IPS-20b (cell line): ENCODE measurements around the gene CPVL.
"Not testable (repeated sequence)": the region's sequence is repeated elsewhere in the genome, so short reads cannot be mapped to it uniquely, and the experiment has no call there.

Experiments
- H3K27ac ChIP-seq: one replicate; pipeline ENCODE4 v1.5.1; 2013; ENCODE audit warnings: low read length
- H3K27me3 ChIP-seq: 2 replicates; pipeline ENCODE4 v1.6.1; 2013; ENCODE audit warnings: mild to moderate bottlenecking, low read length, inconsistent platforms; ENCODE audit not compliant: insufficient read depth
- H3K36me3 ChIP-seq: 2 replicates; pipeline ENCODE4 v1.6.1; 2013; ENCODE audit warnings: low read depth, mild to moderate bottlenecking, inconsistent platforms, low read length, moderate library complexity; ENCODE audit not compliant: insufficient read depth
- H3K4me1 ChIP-seq: 2 replicates; pipeline ENCODE4 v1.6.1; 2013; ENCODE audit warnings: mild to moderate bottlenecking, control low read depth, inconsistent platforms, low read length, moderate library complexity; ENCODE audit not compliant: insufficient read depth
- H3K4me3 ChIP-seq: 2 replicates; pipeline ENCODE4 v1.5.1; 2013; ENCODE audit warnings: mild to moderate bottlenecking, low read length, inconsistent platforms
- H3K9ac ChIP-seq: 2 replicates; pipeline ENCODE4 v1.6.1; 2013; ENCODE audit warnings: low read depth, mild to moderate bottlenecking, inconsistent platforms, low read length, moderate library complexity
- H3K9me3 ChIP-seq: 2 replicates; pipeline ENCODE4 v1.6.1; 2013; ENCODE audit warnings: mild to moderate bottlenecking, low read depth, low read length, inconsistent platforms; ENCODE audit not compliant: insufficient read depth

The CPVL gene

DNA sequence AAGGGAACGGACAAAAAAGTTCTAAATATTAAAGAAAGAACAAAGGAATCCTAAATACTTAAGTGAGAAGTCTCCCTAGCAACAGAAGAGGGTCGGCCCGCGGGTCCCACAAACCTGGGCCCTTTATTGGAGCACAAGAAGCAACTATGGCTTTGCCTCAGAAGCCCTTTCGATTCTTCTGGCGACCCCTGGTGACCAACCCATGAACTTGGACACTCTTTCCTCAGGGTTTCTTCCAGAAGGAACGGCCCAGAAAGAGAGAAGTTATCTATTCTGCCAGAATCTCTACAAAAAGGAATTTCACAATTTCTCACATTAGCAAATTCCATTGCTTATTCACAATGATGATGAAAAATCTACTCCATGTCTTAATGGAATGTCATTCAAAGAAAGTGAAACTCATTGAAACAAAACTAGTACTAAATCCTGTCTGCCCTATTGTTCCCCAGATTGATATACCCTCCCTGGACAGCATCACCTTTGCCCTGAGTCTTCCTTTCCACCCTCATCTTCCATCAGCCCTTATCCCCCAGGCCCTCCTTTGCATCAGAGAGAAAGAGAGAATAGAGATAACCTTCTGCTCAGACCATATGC lies 43.7 kb downstream of the CPVL start:
- Histone ChIP-seq H3K4me1 (no peaks in the 10 kb centered on the region), H3K27ac (no peak overlapping the region), H3K36me3 (no peaks in the 10 kb centered on the region), H3K4me3 (no peak overlapping the region), H3K27me3 (no peaks in the 10 kb centered on the region), H3K9me3 (no peaks in the 10 kb centered on the region), H3K9ac (no peak overlapping the region)

DNA sequence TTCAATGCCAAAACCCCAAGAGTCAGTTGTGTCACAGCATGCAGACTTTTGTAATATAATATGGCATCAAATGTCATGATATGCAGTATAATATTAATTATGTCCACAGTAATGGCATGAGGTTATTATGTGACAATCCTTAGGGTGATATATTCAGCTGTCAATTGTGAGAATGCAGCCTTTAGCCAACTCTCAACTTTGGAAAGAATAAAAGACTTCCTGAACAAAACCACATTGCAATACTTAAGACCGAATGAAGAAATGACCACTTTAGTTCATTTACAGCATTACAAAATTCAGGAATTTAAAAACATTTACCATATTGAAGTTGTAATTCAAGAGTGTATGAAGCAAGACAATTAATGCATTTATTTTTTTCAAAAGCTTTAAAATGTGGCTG lies 45.4 kb downstream of the CPVL start:
- Histone ChIP-seq H3K4me1 (no peaks in the 10 kb centered on the region), H3K27ac (no peak overlapping the region), H3K9me3 (no peaks in the 10 kb centered on the region), H3K36me3 (no peaks in the 10 kb centered on the region), H3K9ac (no peak overlapping the region), H3K4me3 (no peak overlapping the region), H3K27me3 (no peaks in the 10 kb centered on the region)

DNA sequence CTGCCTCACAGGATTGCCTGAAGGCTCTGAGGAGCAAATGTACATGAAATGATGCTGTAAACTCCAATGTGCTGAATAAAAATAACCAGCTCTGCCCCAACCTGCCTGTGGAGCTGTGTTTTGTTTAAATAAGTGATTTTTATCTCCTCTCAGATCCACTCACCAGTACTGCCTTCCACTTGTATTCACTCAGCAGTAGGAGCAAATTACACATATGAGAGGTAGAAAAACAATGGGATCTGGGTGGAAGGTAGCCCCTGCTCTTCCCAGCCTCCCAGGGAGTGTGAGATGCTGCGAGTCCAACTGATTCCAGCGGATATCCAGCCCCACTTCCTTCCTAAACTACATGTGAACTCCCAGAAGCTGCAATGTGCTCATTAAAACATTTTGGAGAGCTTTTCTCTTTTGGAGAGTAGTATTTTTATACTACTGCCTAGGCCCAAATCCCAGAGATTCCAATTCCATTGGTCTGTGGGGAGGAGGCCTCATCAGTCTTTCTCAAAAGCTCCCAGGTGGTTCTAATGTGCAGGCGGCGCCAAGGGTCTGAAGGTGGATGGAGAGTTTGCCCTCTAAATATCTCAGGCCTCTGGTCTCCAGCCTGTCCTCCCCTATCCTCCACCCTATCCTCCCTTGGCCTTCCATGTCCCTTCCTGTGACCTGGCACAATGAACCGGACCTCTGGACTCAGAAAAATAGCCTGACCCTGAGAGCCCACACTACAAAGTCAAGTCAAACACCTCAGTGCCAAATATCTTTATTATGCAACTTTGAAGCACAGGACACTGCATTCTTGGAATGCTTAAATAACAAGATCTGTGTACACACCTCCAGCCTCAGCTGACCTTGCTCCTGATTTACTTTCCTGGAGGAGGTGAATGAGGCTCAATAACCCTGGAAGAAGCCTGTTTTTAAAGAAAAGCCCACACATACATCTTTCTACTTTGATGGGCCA lies 46.2 kb downstream of the CPVL start:
- Histone ChIP-seq H3K27ac (no peak overlapping the region), H3K9me3 (no peaks in the 10 kb centered on the region), H3K4me3 (no peak overlapping the region), H3K4me1 (no peaks in the 10 kb centered on the region), H3K9ac (no peak overlapping the region), H3K27me3 (no peaks in the 10 kb centered on the region), H3K36me3 (no peaks in the 10 kb centered on the region)

DNA sequence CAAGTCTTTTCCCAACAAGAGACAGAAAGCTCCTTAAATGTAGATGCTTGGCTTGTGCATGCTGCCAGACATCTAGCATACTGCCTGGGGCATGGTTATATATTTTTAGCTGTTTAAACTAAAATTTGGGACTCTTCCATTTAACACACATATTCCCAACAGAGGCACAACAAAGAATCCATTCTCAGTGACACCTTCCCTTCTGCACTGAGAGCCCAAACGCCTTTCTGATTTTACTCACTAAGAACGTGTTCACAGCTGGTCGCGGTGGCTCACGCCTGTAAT lies 49.9 kb downstream of the CPVL start:
- Histone ChIP-seq H3K9ac (no peak overlapping the region), H3K36me3 (no peaks in the 10 kb centered on the region), H3K4me1 (no peaks in the 10 kb centered on the region; the same call in 1 of the 2 replicates), H3K27me3 (no peaks in the 10 kb centered on the region), H3K9me3 (no peaks in the 10 kb centered on the region), H3K4me3 (no peak overlapping the region), H3K27ac (no peak overlapping the region)

DNA sequence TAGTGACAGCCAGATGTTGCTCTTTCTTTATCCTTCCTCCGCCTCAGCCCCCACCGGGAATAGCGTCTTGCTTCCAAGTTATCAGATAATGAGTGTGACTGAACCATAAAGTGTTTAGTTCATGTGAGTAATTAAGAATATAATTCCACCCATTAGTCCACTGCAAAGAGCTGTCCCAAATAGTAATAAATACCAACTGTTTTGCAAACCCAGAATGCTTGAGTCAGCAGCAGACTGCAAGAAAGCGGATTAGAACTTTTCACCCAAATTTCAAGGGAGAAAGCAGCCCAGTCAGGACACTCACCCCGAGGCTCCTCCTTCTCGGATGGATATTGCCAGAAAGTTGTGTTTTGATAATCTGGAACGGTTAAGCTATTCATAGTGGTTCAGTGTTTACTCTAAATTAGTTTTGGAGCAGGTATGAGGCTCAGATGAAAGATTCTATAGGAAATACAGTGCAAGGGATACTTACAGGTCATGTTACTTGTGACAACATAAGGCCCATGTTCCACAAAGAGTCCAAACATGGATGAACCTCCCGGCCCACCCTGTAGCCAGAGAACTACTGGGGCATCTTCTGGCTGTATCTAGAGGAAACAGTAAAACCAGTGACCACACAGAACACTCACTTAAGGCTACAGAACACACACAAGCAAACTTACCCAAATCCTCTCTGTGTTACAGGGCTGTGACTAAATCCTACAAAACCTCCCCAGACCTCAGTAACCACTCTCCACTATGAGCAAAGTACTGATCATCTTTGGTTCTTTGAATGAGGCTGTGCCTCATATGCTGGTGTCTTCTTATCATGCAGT lies 50.5 kb downstream of the CPVL start:
- Histone ChIP-seq H3K36me3 (no peaks in the 10 kb centered on the region), H3K9me3 (no peaks in the 10 kb centered on the region), H3K9ac (no peak overlapping the region), H3K27me3 (no peaks in the 10 kb centered on the region), H3K4me3 (no peak overlapping the region), H3K27ac (no peak overlapping the region), H3K4me1 (no peaks in the 10 kb centered on the region; the same call in 1 of the 2 replicates)

DNA sequence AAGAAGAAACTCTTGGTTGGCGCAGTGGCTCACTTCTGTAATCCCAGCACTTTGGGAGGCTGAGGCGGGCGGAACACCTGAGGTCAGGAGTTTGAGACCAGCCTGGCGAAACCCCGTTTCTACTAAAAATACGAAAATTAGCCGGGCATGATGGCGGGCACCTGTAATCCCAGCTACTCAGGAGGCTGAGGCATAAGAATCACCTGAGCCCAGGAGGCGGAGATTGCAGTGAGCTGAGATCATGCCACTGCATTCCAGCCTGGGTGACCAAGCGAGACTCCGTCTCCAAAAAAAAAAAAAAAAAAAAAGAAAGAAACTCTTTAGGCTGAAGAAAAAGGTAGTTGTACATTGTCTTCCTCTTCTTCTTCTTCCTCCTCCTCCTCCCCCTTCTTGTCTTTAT lies 53.2 kb downstream of the CPVL start:
- H3K9me3 ChIP-seq, H3K9ac ChIP-seq, H3K4me3 ChIP-seq, H3K27me3 ChIP-seq, H3K36me3 ChIP-seq, H3K27ac ChIP-seq, H3K4me1 ChIP-seq: not testable (repeated sequence)

DNA sequence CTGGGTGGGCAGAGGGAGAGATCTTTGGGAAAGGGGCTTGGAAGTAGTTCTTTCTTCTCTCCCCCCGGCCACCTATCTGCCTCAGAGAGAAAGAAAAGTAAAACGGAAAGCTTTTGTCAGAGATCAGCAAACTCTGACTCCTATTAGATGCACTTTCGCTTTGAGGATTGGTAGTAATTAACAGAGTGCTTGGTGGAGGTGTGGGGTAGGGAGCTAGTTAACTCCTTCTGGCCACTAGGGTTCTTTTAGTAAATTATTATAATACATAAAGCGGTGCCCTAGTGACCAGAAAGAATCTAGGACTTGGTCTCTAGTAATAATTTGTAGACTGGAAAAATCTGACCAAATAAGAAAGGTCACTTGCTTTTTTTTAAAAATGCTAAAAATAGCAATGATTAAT lies 54.6 kb downstream of the CPVL start:
- H3K36me3 ChIP-seq = no peaks in the 10 kb centered on the region
- H3K4me3 ChIP-seq = no peak overlapping the region
- H3K9ac ChIP-seq = no peak overlapping the region
- H3K4me1 ChIP-seq = peaks cover 2% of the 10 kb centered on the region; the same call in 1 of the 2 replicates
- no peak overlapping the region for H3K27ac ChIP-seq
- no peaks in the 10 kb centered on the region for H3K9me3 ChIP-seq
- H3K27me3 ChIP-seq = no peaks in the 10 kb centered on the region

DNA sequence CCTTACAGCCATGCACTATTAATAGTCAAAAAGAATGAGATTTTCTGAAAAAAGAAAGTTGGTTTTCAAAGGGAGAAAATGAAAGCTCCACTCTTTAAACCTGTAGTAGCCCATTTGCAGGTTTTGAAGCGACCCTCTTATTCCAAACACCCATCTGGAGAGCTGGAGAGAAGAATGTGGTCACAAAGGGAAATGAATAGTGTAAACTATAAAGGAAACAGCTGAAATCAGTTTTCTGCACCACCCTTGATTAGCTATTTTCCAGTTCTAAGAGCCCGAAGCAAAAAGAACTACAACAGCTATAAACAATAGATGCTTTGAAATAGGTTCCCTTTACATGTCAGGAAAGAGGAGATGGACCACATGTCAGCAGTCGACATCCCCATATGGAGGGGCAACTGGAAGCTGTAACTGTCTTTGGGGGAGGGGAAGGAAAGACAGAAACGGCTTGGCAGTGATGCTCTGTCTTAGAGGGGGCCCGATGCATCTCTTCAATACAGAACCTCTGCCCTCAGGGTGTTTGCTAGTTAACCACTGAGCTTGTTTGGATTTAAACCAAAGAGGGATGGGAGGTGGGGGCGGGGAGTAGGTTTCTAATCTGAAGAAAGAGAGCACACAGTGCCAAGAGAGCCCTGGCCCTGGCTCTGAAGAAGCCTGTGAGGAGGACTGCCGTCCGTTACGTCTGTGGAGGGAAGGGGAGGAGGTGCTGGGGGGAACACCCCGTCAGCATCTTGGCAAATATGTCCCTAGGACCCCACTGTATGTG lies 55.3 kb downstream of the CPVL start:
- H3K9ac ChIP-seq = no peak overlapping the region
- H3K36me3 ChIP-seq = no peaks in the 10 kb centered on the region
- no peaks in the 10 kb centered on the region for H3K9me3 ChIP-seq
- no peaks in the 10 kb centered on the region for H3K27me3 ChIP-seq
- H3K4me1 ChIP-seq = peaks cover 2% of the 10 kb centered on the region; the same call in 1 of the 2 replicates
- H3K27ac ChIP-seq = no peak overlapping the region
- no peak overlapping the region for H3K4me3 ChIP-seq

DNA sequence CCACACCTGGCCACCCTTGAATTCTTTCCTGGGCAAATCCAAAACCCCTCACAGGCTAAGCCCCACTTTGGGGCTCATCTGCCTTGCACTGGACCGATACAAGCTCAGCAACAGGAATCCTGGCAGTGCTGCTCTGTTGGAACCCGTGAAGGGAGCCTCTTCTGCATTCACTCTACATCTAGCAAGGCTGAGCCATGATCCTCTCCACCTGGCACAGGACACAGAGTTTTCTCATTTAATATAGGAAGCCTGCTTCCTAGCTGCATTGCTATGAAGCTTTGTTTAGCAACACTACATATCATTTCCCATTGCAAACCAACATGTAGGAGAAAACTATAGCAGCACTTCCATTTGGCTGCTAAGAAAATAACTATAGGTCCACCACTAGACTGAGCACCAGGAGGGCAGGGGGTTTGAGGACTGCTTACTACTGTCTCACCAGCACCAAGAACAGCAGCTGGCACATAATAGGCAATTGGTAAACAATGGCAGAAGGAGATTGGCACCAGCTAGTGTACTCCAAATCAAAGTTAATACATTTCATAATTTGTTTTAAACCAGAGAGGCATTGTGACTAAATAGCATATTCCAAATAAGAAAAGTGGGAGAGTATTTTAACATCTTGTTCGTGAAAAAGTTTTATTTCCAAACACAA lies 56.1 kb downstream of the CPVL start:
- Histone ChIP-seq H3K27me3 (no peaks in the 10 kb centered on the region), H3K9me3 (no peaks in the 10 kb centered on the region), H3K36me3 (no peaks in the 10 kb centered on the region), H3K27ac (no peak overlapping the region), H3K4me3 (no peak overlapping the region), H3K9ac (no peak overlapping the region), H3K4me1 (peaks cover 2% of the 10 kb centered on the region; the same call in 1 of the 2 replicates)

DNA sequence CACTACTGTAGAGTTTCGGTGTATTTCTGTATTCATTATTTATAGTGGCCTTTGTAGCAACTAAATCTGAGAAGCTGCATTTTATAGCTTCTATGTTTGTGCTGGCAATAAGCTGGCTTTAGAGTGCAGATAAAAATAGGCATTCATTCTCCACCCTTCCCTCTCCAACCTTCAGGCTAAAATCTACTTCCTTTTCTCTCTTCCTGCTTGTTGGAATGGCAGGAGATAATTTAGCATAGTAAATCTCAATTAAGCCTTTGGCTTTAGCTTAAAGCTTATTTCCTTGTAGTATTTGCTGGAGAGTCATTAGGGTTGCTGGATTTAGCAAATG lies 58.5 kb downstream of the CPVL start:
- Histone ChIP-seq H3K4me3 (no peak overlapping the region), H3K27ac (no peak overlapping the region), H3K36me3 (no peaks in the 10 kb centered on the region), H3K27me3 (no peaks in the 10 kb centered on the region), H3K9ac (no peak overlapping the region), H3K4me1 (peaks cover 2% of the 10 kb centered on the region; the same call in 1 of the 2 replicates), H3K9me3 (no peaks in the 10 kb centered on the region)

DNA sequence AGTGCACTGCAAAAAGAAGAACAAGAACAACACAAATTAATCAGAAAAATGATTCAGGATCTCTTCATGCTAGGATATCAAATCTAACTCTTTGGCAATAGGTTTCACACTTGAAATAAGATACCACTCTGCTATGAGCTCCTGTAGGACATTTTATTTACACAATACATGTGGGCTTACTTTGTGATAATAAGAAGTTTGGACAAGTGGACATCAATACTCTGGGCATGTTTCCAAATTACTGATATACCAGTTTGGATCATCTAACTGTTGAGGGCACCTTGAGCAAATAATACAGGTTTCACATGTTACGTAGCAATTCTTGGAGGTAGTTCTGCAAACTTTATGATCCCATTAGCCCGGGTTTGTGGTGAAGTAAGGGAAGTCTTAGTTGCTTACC lies 59.8 kb downstream of the CPVL start:
- Histone ChIP-seq H3K36me3 (no peaks in the 10 kb centered on the region), H3K9me3 (no peaks in the 10 kb centered on the region), H3K4me3 (no peak overlapping the region), H3K4me1 (peaks cover 2% of the 10 kb centered on the region; the same call in 1 of the 2 replicates), H3K27me3 (no peaks in the 10 kb centered on the region), H3K9ac (no peak overlapping the region), H3K27ac (no peak overlapping the region)
